Activated CD4-positive, alpha-beta T cell treated with anti-CD3 and anti-CD28 coated beads, Interleukin-2, Interleukin-4, amounts not matched to agents 100 ng/mL and 50 ng/mL, durations not matched to agents 16 hours and 8 hours (primary cell): ENCODE results near the gene TRIM66.

Source experiments
- DNase-seq: peaks from one replicate; pipeline ENCODE4 v3.0.0-alpha.2; 2020; ENCODE audit warnings: low spot score

The TRIM66 gene

DNA sequence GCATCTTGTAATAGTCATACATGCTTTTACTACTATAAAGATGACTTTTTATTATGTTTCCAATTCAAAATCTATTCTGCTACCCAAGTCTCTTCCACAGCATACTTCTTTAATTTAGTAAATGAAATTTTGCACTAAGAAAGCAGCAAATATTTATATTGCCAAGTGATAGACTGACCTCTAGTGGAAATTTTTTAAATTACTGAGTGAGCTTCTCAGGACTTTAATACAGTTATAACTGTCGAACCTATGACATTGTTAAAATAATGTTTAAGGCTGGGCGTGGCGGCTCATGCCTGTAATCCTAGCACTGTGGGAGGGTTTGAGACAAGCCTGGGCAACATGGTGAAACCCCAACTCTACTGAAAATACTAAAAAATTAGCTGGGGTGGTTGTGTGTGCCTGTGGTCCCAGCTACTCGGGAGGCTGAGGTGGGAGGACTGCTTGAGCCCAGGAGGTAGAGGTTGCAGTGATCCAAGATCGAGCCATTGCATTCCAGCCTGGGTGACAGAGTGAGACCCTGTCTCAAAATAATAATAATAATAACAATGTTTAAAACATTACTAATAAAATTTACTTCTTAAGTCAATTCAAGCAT is 115.8 kb downstream of the TRIM66 start:
- DNase-seq: peak; percentile 43

DNA sequence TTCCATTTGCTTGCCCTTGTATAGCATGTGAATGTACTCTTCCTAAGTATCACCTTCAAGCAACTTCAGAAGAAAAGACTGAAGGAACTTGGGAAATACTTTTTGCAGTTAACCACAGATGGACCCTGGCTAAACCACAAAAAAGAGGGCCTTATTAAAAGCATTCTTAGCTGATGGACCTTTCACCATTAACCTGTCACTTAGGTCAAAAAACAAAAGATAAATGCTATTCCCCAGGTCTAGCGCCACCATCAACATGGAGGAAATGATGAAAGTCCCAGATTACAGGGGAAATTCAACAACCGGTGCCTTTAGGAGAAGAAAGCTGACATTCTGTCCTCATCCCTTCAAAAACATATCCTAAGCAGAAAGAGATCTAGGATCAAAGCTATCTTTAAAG is 117.9 kb downstream of the TRIM66 start:
- no peak for DNase-seq
